Gastroesophageal sphincter (tissue), 3 donors: ENCODE data around the gene SYT7.

Source experiments
- CTCF ChIP-seq, 4 experiments: fragments of 200-600 bp in 2 of 4; fragments of 450-650 bp in 2 of 4; sonication (generic) in 1 of 4; IDR thresholded peaks; one replicate each; pipeline ENCODE4 v1.5.1; 2017 to 2019; ENCODE audit warnings: antibody characterized with exemption in 4 of 4, mild to moderate bottlenecking in 2 of 4, moderate library complexity in 2 of 4
- EP300 ChIP-seq: sonication (generic); formaldehyde crosslinking; IDR thresholded peaks from one replicate; pipeline ENCODE4 v1.6.1; 2017; ENCODE audit warnings: antibody characterized with exemption, mild to moderate bottlenecking
- POLR2A ChIP-seq, 2 donors: fragments of 450-650 bp; IDR thresholded peaks; one replicate each; pipeline ENCODE4 v1.6.1; 2017; ENCODE audit warnings: antibody characterized with exemption in 2 of 2, mild to moderate bottlenecking in 2 of 2, moderate library complexity in 1 of 2

GRCh38 chr11:61574611-61575010 lies 6.3 kb downstream of the SYT7 start:
- TF ChIP-seq EP300, result no peak
- TF ChIP-seq POLR2A (IDR thresholded peaks at IDR 0.05), result no peak
- no peak for TF ChIP-seq CTCF (IDR thresholded peaks at IDR 0.05)
